Stimulated activated CD4-positive, alpha-beta T cell treated with anti-CD3 and anti-CD28 coated beads, Interleukin-1b, Interleukin-23, amount 100 ng/mL, for 48 hours (primary cell): Measurements from ENCODE around the gene STAT5B.
"Not testable (repeated sequence)": the region's sequence is repeated elsewhere in the genome, so short reads cannot be mapped to it uniquely, and the experiment has no call there.

Source experiments
- DNase-seq: peaks from one replicate; pipeline ENCODE4 v3.0.0-alpha.2; 2020

The STAT5B gene

GRCh38 chr17:42266918-42267766 lies 9.0 kb downstream of the STAT5B start:
- peak; percentile 47 for DNase-seq

- DNase-seq: no peak
These were observed 9.7 kb downstream of the STAT5B start for GRCh38 chr17:42266462-42266861.

GRCh38 chr17:42264366-42264765 lies 11.8 kb downstream of the STAT5B start:
- not testable (repeated sequence) for DNase-seq

GRCh38 chr17:42260318-42260717 lies 15.9 kb downstream of the STAT5B start:
- DNase-seq: no peak

- DNase-seq: no peak
These were observed 20.7 kb downstream of the STAT5B start for GRCh38 chr17:42255445-42255844.

GRCh38 chr17:42253578-42253977 lies 22.6 kb downstream of the STAT5B start:
- peak; percentile 39 for DNase-seq

- no peak for DNase-seq
These were observed 23.3 kb downstream of the STAT5B start for GRCh38 chr17:42252597-42253550.

- no peak for DNase-seq
These were observed 25.1 kb downstream of the STAT5B start for GRCh38 chr17:42251115-42251514.

GRCh38 chr17:42249681-42250446 lies 26.3 kb downstream of the STAT5B start:
- peak; percentile 52 for DNase-seq

GRCh38 chr17:42248351-42249179 lies 27.6 kb downstream of the STAT5B start:
- DNase-seq: peak; percentile 82

GRCh38 chr17:42247734-42248133 lies 28.5 kb downstream of the STAT5B start:
- DNase-seq: no peak

GRCh38 chr17:42246515-42246914 lies 29.7 kb downstream of the STAT5B start:
- DNase-seq: no peak

GRCh38 chr17:42245183-42245582 lies 31.0 kb downstream of the STAT5B start:
- not testable (repeated sequence) for DNase-seq

- not testable (repeated sequence) for DNase-seq
These were observed 32.1 kb downstream of the STAT5B start for GRCh38 chr17:42244116-42244515.

- no peak for DNase-seq
These were observed 32.7 kb downstream of the STAT5B start for GRCh38 chr17:42243493-42243982.

- no peak for DNase-seq
These were observed 34.3 kb downstream of the STAT5B start for GRCh38 chr17:42241871-42242270.

- DNase-seq: not testable (repeated sequence)
These were observed 35.3 kb downstream of the STAT5B start for GRCh38 chr17:42240863-42241262.

- DNase-seq: no peak
These were observed 36.0 kb downstream of the STAT5B start for GRCh38 chr17:42240201-42240600.

- not testable (repeated sequence) for DNase-seq
These were observed 36.6 kb downstream of the STAT5B start for GRCh38 chr17:42239576-42239975.

GRCh38 chr17:42236760-42237159 lies 39.4 kb downstream of the STAT5B start:
- no peak for DNase-seq

- DNase-seq: no peak
These were observed 42.2 kb downstream of the STAT5B start for GRCh38 chr17:42233994-42234393.

GRCh38 chr17:42233156-42233555 lies 43.0 kb downstream of the STAT5B start:
- no peak for DNase-seq
